Stomach (tissue), 4 donors: Measurements from ENCODE around the gene SHISA6.

ENCODE experiments used
- EP300 ChIP-seq: sonication (generic); formaldehyde crosslinking; IDR thresholded peaks from one replicate; pipeline ENCODE4 v1.6.1; 2017; ENCODE audit warnings: antibody characterized with exemption
- POLR2A ChIP-seq, 4 donors: fragments of 450-650 bp; IDR thresholded peaks; one replicate each; pipeline ENCODE4 v1.6.1; 2016; ENCODE audit warnings: antibody characterized with exemption in 4 of 4, control low read depth in 2 of 4, mild to moderate bottlenecking in 1 of 4, moderate library complexity in 1 of 4
- TF ChIP-seq, protein P1 (sequence below), 7 experiments: fragments of 450-650 bp in 4 of 7; fragments of 200-600 bp in 3 of 7; sonication (generic) in 3 of 7; IDR thresholded peaks; one replicate each; pipeline ENCODE4 v1.5.1; 2016 to 2019; ENCODE audit warnings: antibody characterized with exemption in 7 of 7, control low read depth in 2 of 7, mild to moderate bottlenecking in 1 of 7

DNA sequence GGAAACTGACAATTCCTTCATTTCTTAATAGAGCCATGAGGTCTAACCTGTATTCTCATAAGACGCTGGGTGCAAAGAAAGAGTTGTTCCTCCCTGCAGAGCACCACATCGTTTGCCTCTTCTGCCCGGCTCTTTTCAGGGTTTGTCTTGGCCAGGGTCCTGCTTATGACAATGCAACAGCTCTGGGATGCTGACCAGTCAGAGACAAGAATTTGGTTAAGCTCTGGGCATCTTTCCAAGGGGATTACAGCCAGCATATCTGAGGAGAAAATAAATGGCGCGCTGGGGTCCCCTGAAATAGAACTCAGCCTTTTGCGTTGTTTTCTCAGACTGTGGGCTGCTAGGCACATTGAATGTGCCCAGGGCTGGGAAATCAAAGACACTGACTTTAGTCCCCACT, 128.6 kb downstream of the SHISA6 start:
- TF ChIP-seq, protein P1, sequence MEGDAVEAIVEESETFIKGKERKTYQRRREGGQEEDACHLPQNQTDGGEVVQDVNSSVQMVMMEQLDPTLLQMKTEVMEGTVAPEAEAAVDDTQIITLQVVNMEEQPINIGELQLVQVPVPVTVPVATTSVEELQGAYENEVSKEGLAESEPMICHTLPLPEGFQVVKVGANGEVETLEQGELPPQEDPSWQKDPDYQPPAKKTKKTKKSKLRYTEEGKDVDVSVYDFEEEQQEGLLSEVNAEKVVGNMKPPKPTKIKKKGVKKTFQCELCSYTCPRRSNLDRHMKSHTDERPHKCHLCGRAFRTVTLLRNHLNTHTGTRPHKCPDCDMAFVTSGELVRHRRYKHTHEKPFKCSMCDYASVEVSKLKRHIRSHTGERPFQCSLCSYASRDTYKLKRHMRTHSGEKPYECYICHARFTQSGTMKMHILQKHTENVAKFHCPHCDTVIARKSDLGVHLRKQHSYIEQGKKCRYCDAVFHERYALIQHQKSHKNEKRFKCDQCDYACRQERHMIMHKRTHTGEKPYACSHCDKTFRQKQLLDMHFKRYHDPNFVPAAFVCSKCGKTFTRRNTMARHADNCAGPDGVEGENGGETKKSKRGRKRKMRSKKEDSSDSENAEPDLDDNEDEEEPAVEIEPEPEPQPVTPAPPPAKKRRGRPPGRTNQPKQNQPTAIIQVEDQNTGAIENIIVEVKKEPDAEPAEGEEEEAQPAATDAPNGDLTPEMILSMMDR (IDR thresholded peaks at IDR 0.05) = no peak
- TF ChIP-seq POLR2A (IDR thresholded peaks at IDR 0.05) (no peak), EP300 (no peak)
